Activated CD4-positive, alpha-beta T cell treated with anti-CD3 and anti-CD28 coated beads, Interleukin-2, amount 50 U/mL, for 48 hours (primary cell): ENCODE measurements around the gene SYTL4.

Experiments
- DNase-seq, 2 experiments: peaks; one replicate each; pipeline ENCODE4 v3.0.0-alpha.2; 2020

The SYTL4 gene

DNA sequence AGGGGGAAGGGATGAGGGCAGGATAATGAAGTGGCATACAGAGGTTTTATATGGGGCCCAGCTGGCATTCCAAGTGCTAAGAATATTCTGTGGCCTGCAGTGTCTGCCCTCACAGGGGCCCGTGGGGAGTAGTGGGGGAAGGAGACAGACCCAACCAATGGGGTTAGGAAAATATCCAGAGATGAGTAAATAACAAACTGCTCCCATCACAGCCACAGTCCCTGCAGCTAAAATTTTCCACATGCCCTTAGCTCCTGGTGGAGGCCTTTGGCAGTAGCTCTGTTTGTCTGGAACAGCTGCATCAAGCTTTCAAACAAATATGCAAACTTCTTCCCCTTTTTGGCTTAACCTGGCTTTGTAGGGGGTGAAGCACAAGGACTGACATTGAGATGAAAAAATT lies 84.8 kb downstream of the SYTL4 start:
- no peak for DNase-seq

DNA sequence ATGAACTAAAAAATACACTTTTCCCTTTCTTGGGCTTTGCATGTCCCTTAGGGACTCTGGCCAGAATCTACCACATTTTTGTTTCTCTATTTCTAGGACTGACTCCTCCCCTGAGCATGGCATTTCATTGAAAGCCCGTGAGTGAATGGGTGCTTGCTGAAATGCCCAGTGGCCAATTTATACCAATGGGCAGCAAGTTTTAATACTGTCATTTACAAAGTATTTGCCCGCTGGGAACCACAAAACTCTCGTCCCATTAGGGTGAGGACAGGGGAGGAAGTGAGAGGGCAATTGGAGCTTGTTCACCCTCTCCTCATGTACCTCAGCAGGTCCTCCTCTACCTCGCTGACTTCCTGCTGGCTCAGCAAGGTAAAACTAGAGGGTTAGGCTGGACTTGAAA lies 86.8 kb downstream of the SYTL4 start:
- DNase-seq: no peak

DNA sequence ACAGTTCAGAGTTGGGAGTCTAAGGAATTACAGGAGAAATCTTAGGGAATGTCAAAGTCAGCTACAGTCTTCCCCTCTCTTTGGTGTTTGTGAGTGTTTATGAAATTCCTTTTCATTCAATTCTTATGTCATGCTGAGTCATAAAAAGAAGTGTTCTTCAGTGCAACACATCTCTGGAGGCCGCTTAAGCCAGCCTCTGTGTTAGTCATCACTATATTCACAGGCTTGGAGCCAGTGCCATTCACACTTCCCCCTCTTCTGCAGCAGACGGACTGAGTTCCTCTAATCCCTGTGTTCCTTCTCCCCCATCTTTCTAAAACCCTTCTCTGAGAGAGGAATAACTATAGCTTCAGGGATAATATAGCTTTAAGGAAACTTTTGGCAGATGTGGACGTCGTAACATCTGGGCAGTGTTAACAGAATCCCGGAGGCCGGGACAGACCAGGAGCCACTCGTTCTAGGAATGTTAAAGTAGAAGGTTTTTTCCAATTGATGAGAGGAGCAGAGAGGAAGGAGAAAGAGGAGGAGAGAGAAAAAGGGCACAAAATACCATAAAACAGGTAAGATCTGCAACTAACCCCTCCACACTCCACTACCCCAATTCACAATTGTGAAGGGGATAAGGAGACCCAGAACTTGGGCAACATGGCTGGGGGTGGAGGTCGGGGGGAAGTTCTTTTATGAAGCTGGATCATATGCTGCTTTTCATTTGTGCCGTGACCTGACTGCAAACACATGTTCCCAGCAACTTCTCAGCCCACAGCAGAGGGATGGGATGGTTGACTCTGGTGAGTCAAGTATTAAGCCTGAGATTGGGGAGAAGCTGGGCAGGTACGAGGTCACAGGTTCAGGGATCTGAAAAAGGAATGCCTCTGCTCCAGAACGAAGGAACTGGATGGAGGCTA lies 87.7 kb downstream of the SYTL4 start, which contains the start of gene SRPX2:
Gene SRPX2, plus strand, starts transcription at position 244 of the 905 bp plus-strand sequence. CDS start 2,124 bp downstream, outside the sequence.
- no peak for DNase-seq

DNA sequence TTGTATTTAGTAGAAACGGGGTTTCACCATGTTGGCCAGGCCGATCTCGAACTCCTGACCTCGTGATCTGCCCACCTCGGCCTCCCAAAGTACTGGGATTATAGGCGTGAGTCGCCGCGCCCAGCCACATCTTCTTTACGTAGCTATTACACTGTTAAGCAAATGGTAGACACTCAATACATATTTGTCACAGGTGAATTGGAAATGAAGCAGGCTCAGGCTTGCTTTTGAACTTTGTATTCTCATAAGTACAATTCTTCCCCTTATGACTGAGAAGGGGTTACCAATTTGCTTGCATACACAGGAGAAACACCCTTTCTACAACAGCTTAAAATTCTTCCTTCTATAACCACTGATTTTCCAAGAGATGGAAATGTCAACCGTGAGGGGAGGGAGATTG lies 88.7 kb downstream of the SYTL4 start:
- DNase-seq: no peak

DNA sequence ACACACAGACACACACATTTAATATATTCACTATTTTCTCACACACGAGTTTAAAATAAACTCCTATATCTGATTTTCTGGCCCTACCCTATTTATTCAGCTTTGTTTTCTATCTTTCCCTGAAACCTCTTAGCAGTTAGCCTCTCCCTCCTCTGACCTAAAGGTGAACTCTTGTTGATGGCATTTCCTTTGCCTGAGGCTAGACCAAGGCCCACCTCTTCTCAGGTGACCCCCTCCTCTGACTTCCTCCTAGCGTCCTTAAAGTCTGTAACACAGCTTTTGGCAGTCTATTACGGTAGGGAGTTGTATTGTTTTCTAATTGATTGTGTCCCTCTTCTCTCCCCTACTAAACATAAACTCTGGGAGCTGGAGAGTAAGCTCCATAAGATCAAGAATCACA lies 89.6 kb downstream of the SYTL4 start:
- no peak for DNase-seq

DNA sequence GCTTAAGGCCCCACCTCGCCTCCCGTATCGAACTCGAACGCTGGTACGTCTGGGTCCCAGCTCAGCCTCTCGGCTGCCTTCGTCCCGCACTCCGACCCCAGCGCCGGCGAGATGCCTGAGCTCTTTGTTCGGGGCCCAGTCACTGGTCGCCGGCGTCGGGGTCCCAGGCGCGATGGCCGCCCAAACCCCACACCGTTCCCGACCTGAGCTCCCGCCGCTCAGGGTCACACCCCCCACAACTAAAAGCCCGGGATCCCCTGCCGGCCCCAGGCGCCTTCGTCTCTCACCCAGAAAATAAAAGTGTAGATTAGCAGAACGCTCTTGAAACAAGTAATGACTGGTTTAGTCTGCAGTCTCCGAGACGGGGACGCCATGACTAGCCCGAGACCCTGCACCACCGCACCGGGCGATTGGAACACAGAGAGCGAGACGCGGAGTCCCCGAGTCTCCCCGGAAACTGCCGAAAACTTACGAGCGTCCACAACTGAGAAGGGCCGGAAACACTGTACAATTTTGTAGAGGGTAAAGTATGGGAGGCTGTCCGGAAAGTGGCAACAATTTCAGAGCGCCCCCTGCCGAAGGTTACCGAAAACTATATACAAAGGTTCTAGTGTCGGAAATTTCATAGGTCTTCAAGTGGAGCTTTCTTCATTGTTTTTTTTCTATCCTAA lies 95.5 kb downstream of the SYTL4 start, which contains the start of gene TSPAN6:
Gene TSPAN6, minus strand, starts transcription at position 486 of the 671 bp plus-strand sequence. Its CDS starts 112 bp downstream, at position 374.
- DNase-seq: peak; percentile 71 to 79

DNA sequence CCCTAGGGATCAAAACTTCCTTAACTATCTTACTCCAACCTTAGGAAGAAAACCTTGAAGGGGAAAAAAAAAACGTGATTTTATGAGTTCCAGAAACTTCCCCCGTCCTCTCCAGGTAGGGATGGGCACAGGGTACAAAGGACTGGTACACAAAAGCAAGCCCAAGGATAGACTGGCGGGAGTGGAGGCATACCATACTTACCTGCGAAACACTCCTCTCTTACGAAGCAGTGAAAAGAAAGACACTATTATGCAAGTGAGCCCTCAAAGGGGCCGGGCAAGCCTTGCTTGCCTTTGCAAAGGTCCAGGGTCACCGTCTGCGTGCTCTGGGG lies 96.0 kb downstream of the SYTL4 start:
- DNase-seq: no peak

DNA sequence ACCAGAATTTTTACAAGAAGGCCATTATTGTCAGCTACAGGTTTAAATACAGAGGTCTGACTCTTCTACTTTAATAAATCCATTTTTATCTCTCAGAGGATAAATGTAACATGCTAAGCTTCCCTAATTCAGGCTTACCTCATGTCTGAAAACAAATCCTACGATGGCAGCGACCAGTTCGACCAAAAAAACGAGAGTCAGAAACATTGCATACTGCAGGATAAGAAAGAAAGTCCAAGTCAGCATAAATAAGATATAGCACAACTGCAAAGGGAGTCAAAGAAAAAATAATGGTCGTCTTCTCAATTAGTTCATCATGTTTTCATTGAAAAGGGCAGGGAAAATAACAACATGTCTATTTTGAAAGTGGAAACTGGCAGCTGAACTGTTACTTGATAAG lies 96.9 kb downstream of the SYTL4 start:
- DNase-seq: no peak

DNA sequence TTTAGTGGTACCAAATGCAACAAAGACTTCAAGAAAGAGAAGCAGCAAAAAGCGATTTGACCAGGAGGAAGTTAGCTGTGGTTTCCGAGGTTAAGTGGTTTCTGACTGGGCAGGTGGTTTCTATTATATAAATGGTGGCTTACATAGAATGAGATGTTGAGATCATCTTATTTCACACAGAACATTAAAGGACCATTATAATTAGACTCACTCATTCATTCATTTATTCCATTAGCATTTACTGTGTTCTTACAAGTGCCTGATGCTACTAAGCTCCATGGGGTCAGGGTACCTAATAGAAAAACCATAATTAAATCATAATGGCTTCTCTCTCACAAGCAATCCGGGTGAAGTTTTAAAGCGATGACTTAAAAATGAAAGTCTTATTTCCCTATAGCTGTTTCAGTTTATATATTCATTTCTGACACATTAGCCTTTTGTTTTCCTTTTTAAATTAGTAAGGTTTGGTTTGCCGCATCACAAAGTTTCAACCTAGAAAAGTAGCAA lies 105.9 kb downstream of the SYTL4 start:
- DNase-seq: peak in 1 of 2 experiments; percentile 4
